GM21423 (cell line): ENCODE results near the gene PLA2G2F.

Experiments
- ATAC-seq: cut with Tn5 transposase; IDR thresholded peaks from one replicate; pipeline ENCODE4 v1.9.1; 2021; ENCODE audit warnings: mild to moderate bottlenecking, moderate library complexity; ENCODE audit not compliant: unreplicated experiment

The PLA2G2F gene

DNA sequence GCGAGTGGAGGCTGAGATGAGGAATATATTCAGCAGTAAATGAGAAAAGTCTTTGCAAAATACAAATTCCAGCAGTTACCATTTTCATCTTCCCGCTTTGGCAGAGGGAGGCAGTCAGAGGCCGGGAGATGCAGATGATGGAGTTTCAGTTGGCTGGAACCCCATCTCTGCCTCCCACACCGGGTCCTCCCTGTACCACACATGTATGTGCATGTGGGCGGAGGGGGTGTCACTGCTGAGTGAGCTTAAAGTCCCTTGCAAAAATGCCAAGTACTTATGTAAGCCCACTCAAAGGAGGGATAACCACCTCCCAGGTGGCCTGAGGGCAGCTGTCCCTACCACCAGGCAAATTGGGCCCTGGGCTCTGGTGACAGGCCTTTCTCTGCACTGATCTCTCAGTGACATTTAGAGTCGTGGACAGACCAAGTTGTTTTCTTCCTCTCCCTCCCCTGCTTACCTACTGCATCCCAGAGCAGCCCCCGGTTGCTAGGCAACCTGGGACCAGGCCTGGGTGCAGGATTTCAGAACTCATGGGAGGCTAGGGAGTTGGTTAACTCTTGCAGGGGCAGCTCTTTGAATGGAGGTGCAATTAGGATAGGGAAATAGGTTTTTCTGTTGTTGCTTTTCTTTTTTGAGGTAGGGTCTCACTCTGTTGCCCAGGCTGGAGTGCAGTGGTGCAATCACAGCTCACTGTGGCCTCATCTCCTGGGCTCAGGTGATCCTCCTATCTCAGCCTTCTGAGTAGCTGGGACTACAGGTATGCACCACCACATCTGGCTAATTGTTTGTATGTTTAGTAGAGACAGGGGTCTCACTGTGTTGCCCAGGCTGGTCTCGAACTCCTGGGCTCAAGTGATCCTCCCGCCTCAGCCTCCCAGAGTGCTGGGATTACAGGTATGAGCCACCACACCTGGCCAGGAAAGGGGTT, 29.7 kb downstream of the PLA2G2F start:
- ATAC-seq: no peak

GRCh38 chr1:20169932-20170331, 30.8 kb downstream of the PLA2G2F start:
- no peak for ATAC-seq

DNA sequence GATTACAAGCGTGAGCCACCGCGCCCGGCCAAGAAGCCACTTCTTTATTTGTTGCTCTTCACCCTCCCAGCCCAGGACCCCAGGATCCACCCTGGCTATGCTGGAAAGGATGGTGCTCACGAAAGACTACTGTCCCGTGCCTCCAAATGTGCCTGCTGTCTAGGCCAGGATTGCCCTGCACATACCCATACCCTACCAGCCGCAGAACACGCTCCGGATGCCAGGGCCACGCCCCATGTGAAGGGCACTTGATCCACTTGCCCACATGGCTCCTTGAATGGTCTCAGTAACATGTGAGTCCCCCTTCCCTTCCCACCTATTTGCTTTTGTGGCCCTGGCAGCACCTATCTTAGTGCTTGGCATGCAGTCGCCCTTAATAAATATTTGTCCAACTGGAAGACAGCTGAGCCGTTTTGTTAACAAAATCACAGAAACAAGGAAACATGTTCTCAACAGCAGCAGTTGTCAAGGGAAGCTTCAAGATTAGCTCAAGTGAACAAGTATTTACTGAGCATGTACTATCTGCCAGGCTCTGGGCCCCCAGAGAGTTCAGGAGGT, 33.0 kb downstream of the PLA2G2F start:
- ATAC-seq: no peak

DNA sequence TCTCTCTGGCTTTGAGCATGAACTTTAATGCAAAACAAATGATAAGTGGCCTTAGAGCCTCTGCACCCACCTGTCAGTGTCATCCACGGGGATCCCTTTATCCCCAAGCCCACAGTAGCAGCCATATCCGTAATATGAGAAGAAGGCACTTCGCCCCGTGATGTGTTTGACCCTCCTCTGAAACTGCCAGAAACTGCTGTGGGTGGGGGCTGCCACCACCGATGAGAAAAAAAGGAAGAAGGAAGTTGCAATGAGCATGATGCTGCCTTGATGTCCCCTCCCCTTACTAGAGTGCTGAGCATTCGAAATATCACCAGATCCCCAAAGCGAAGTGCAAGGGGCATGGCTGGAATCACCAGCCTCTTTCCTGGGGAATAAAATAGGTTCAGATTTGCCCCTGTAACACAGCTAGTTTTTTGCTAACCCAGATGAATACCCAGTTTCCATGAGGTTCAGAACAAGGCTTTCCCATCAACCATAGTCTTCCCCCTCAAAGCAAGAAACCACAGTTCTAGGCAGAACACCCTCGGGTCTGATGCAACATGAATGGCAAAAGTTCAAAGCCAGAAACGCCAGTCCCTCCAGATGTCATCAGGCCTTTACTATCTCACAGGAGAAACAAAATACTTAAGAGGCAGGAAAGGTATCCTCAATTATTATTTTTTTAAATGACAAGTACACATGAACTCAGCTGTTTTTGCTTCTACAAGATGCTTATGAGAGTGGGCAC, 36.0 kb downstream of the PLA2G2F start:
- ATAC-seq: no peak

DNA sequence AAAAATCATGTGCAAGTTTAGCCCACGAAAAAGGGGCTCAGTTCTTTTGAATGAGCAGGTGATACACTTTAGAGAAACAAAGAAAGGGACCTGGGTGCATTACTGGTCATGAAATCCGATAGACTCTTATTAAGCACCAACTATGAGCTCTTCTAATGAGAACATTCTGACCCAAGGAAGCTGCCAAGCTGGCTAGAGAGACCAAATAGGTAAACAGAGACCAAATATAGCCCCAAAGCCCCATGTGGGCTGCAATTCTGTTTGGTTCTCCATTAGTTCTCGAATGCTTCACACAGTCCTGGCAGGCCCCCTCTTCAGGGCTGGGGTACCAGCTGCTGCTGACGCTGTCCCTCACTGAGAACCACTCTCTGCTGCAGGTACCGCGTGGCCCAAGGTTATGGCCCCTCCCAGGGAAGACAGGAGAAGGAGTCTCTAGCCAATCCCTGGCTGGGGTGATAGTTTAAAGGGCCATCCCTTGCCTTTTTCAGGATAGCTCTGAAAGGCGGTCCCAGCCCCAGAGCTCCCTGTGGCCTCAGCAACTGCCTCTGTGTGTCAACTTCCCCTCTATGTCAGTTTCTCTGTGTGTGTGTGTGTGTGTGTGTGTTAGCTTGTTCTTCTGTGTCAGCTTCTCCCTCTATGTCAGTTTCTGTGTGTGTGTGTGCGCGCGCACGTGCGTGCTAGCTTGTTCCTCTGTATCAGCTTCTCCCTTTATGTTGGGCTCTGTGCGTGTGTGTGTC, 39.7 kb downstream of the PLA2G2F start:
- ATAC-seq: no peak

DNA sequence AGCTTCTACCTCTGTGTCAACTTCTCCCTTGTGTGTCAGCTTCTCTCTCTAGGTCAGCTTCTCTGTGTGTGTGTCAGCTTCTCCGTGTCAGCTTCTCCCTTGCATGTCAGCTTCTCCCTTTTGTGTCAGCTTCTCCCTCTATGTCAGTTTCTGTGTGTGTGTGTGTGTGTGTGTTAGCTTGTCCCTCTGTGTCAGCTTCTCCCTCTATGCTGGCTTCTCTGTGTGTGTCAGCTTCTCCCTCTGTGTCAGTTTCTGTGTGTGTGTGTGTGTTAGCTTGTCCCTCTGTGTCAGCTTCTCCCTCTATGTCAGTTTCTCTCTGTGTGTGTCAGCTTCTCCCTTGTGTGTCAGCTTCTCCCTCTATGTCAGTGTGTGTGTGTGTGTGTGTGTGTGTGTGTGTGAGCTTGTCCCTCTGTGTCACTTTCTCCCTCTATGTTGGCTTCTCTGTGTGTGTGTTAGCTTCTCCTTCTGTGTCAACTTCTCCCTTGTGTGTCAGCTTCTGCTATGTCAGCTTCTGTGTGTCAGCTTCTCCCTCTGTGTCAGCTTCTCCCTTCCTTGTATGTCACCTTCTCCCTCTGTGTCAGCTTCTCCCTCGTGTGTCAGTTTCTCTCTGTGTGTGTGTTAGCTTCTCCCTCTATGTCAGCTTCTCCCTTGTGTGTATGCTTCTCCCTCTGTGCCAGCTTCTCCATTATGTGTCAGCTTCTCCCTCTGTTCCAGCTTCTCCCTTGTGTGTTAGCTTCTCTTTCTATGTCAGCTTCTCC, 40.4 kb downstream of the PLA2G2F start:
- no peak for ATAC-seq

DNA sequence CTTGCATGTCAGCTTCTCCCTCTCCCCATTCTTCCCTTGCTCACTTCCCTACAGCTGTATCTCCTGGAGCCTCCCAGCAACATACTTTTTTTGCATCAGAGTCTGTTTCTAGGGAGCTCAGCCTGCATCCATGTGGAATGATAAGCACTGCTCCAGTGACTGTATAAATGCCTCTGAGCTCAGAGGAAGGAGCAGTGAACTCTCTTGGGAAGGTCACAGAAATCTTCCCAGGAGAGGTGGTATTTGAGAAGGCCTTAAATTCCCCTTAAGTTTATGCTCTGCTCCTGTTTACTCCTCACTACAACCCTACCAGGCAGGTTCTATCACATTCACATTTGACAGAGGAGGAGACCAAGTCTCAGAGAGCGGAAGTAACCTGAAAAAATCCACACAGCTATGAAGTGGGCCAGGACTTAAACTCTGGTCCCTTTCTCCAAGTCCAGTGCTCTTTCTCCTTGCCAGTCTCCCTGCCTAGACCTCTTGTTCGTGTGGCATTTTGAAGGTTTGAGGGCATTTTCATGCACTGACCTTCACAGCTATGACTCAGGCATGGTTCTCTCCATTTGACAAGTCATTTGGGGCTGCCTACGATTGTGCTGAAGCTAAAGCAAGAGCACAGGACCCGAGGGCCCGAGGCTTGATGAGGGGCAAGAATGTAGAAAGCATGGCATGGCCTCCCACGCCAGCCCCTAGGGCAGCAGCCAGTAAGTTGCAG, 41.2 kb downstream of the PLA2G2F start:
- ATAC-seq: no peak

DNA sequence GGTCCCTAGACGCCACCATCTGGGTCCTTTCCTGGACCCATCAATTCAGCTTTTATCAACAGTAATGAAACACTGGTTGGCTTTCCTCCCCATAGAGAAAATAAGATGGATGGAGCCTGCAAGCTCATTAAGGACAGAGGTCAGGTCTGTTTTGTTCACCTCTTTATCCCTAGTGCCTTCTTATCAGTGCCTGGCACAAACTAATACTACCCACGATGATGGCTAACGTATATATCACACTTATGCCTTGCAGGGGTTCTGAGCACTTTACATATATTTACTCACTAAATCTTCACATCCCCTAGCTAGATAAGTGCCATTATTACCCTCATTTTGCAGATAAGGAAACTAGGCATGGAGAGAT, 41.7 kb downstream of the PLA2G2F start:
- ATAC-seq: no peak

DNA sequence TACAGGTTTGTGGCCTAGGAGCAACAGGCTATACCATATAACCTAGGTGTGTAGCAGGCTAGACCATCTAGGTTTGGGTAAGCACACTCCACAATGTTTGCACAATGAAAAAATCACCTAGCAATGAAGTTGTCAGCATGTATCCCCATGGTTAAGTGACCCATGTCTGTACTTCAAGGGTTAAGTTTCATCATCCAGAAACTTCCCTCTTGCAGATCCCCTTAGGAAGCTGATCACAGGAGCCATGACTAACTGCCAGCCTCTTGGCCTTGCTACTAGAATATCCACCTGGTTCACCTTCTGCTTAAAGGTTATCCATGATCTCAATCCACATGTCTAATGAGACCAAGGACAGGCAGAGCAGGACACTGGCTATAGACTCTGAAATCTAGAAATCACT, 43.3 kb downstream of the PLA2G2F start:
- no peak for ATAC-seq

DNA sequence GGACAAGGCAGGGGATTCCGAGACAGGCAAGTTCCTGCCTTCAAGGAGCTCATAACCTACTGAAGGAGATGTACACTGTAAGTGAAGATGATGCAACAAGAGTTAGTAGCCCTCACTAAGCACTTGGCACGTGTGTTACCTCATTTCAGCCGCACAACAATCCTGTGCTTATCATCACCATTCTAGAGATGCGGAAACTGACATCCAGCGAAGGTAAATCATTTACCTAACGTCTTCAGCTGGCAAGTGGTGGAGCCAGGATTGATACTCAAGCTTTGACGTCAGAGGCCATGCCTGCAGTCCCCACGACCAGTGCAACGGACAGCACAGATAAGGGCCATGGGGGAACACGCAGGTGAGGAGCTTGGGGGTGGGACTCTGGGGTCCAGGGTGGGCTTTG, 43.9 kb downstream of the PLA2G2F start:
- ATAC-seq: no peak

DNA sequence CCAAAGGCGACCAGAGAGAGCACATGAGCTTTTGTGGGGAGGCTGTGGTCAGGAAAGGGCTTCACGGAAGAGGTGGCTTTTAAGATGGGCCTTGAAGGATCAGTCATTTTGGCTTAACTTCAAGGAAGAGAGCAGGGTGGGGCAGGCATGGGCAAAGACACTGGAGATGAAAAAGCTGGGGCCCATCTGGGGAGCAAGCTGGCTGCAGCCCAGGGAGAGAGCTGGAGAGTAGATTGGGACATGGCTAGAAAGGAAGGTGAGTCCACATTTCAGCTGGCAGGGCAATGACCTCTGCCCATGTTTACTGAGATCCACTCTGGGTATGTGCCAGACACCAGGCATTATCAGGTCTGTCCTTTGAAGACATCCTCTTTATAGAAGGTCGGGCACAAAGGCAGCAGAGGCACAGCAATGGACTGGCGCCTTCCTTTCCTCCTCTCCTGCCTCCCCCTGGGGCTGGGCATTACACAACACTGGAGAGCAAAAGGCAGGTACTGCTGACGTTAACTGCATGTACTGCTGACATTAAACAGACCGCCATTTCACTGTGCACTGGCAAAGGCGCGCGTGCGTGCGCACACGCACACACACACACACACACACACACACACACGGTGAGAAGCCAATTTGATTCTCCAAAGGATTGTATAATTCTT, 44.6 kb downstream of the PLA2G2F start:
- ATAC-seq: no peak

DNA sequence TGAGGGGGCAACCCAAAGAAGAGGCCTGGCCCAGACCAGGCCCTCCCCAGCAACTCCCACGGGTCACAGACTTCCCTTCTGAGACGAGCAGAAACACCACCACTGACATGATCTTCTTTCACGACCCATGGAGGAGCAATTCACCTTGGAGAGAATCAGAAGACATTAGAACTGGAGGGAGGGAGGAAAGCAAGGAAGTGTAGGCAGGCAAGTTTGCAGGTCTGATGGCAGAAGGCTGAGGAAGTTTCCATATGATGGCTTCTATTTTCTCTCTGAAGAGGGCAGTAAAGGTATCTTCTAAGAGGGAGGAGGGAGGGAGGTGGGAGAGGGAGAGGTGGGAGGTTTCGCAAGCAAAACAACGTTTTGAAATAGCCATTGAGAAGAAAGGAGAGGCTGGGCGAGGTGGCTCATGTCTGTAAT, 45.4 kb downstream of the PLA2G2F start:
- no peak for ATAC-seq

DNA sequence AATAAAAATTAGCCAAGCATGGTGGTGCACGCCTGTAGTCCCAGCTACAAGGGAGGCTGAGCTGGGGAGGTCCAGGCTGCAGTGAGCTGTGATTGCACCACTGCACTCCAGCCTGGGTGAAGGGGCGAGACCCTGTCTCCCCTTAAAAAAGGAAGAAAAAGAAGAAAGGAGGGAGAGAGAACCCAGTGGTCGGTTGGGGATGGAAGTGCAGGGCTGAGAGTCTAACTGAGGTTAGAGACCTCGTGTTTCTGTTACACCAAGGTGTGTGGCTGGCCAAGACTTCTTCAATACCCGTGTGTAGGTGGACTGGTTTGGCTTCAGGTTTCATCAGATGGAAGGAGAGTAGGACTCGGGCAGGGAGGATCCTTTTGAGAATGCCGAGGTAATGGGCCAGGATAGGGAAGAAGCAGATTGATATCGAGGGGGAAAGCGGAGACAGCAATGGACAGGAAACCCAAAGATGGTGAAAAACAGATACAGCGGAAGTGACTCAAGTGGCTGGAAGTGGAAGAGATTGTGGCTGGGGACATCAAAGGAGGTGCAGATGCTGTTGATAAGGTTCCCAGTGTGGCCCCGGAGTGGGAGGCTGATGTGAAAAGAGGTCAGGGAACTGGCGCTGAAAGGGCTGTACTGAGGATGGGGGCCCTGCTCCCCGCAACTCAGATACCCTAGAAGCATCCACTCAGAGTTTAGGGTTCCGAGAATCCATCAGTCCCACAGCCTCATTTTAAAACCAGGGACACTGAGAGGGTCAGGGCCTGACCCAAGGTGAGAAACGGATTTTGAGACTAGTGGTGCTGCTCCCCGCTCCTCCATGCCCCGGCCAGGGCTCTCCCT, 46.1 kb downstream of the PLA2G2F start:
- ATAC-seq: no peak

DNA sequence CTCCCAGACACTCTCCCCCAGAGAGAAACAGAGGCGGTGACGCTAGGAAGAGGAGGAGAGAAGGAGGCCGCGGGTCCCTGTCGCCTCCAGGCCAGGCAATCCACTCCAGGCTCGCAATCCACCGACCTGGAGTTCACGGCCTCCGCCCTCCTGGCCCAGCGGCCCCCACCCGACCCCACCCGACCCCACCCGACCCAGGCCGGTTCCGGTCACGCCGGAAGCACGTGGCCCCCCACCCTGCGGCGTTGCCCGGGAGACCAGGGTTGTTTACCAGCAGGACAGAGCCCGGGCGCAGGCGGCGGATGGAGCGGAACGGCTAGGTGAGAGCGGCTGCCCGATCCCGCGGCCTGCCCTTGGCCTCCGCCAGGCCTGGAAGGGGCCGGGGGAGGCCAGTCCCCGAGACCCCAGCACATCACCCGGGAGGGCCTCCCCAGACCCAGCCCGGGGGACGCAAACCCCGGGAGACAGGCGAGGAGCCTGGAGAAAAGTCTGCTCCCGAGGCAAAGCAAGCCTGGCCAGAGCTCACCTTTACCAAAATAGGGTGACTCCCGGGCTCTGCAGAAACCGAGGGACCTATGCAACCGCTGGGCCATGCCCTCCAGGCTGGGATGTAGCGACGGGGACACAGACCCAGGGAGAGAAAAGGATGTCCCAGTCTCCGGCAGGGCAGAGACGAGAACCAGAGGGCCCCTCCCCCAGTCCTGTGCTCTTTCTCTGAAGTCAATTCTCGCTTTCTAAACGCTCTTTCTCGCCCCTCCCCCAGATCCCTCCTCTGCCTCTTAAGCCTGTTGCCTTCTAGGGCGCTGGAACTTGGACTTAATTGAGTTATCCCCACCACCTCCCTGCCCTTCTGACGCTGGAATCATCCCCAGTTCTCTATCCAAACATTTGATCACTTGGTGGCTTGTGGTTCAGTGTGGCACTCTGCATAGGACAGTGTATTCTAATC, 47.0 kb downstream of the PLA2G2F start, which contains the start of the genes PLA2G2C and UBXN10:
Gene PLA2G2C, minus strand, starts transcription at position 685 of the 949 bp plus-strand sequence. CDS start 9,155 bp downstream, outside the sequence.
Gene UBXN10, plus strand, starts transcription at position 263 of the 949 bp plus-strand sequence. CDS start 4,466 bp downstream, outside the sequence.
- ATAC-seq: no peak

DNA sequence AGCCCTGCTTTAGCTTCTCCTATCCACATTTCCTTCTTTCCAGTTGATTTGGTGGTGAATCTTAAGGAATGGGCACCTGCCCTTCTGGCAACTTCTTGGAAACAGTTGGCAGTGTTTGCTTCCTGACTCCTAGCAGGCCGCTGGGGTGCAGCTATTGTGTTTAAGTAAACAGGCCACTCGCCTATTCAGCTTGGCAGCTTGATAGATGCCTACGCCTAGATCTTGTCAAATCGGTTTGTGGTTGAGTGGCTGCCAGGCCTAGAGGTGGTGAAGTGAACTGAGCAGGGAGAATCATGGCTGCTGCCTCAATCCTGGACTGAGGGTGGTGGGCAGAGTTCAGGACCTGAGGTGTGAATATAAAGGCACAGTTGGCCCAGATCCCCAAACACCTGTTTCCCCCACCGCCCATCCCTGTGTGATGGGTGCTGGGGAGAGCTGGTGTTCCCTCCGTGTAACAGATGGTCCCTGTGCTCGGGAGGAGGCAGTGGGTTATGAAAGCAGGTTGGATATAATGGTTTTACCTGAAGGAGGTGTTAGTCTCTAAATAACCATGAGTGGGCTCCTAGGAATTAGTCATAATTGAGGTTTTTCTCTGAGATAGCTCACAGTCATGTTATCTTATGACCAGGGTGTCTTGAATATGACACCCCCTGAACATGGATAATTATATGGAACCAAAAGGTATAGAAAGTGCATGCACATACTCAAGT, 48.1 kb downstream of the PLA2G2F start:
- no peak for ATAC-seq

DNA sequence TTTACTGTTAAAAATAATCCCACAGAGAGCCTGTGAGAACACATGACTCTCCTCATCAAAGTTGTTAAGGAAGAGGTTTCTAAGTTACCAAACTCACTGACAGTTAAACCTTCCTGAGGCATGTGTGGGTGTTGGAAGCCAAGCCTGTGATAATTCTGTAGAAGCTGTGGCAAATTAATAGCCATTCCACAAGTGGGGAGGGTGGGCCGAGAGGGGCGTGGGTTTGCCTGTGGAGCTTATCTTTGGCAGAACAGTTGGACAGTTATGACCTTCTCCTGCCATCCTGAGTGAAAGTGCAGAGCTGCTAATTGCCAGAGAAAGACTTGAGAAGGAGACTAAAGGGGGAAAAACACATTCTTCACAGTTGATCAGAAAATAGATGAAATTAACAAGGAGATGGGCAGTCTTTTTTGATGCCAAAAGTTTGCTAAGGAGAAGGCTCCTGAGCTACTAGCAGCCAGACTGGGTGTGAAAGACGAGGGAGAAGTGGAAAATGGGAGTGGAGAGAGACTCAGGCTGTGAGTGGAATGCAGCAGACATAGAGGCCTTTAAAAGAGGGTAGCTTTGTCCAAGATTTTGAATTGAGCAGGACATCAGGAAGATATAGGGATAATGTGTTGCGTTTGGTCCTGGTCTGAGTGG, 48.8 kb downstream of the PLA2G2F start:
- ATAC-seq: no peak
